ENCODE results near the gene PDZD2.

Gene PDZD2

GRCh38 chr5:32042551-32042961, 403.6 kb downstream of the PDZD2 start:
- DNase-seq (ENCODE audit: low read depth) = no peak

GRCh38 chr5:32043105-32043504, 404.2 kb downstream of the PDZD2 start:
- no peak for DNase-seq (ENCODE audit: low read depth)

- DNase-seq (ENCODE audit: low read depth) = no peak
Measured at GRCh38 chr5:32044434-32044833, 405.5 kb downstream of the PDZD2 start.

GRCh38 chr5:32044939-32045338, 406.0 kb downstream of the PDZD2 start:
- DNase-seq (ENCODE audit: low read depth) = no peak

GRCh38 chr5:32047056-32047455, 408.1 kb downstream of the PDZD2 start:
- no peak for DNase-seq (ENCODE audit: low read depth)

GRCh38 chr5:32051796-32052195, 412.9 kb downstream of the PDZD2 start:
- DNase-seq (ENCODE audit: low read depth) = no peak

GRCh38 chr5:32055891-32056866, 417.2 kb downstream of the PDZD2 start:
- DNase-seq (ENCODE audit: low read depth) = no peak

- no peak for DNase-seq (ENCODE audit: low read depth)
Measured at GRCh38 chr5:32057187-32058096, 418.5 kb downstream of the PDZD2 start.

GRCh38 chr5:32058101-32058500, 419.2 kb downstream of the PDZD2 start:
- no peak for DNase-seq (ENCODE audit: low read depth)

GRCh38 chr5:32058997-32059396, 420.1 kb downstream of the PDZD2 start:
- no peak for DNase-seq (ENCODE audit: low read depth)

GRCh38 chr5:32059761-32060530, 421.0 kb downstream of the PDZD2 start:
- DNase-seq (ENCODE audit: low read depth) = no peak

GRCh38 chr5:32061236-32061635, 422.3 kb downstream of the PDZD2 start:
- DNase-seq (ENCODE audit: low read depth) = no peak

- DNase-seq (ENCODE audit: low read depth) = no peak
Measured at GRCh38 chr5:32066448-32066847, 427.5 kb downstream of the PDZD2 start.

- DNase-seq (ENCODE audit: low read depth) = no peak
Measured at GRCh38 chr5:32067774-32068470, 429.0 kb downstream of the PDZD2 start.

- DNase-seq (ENCODE audit: low read depth) = no peak
Measured at GRCh38 chr5:32068561-32068960, 429.6 kb downstream of the PDZD2 start.

- DNase-seq (ENCODE audit: low read depth) = no peak
Measured at GRCh38 chr5:32069396-32069795, 430.5 kb downstream of the PDZD2 start.

- DNase-seq (ENCODE audit: low read depth) = no peak
Measured at GRCh38 chr5:32071351-32071944, 432.5 kb downstream of the PDZD2 start.

- no peak for DNase-seq (ENCODE audit: low read depth)
Measured at GRCh38 chr5:32072054-32072453, 433.1 kb downstream of the PDZD2 start.

- DNase-seq (ENCODE audit: low read depth) = no peak
Measured at GRCh38 chr5:32074401-32074800, 435.5 kb downstream of the PDZD2 start.

GRCh38 chr5:32076699-32077695, 438.1 kb downstream of the PDZD2 start:
- no peak for DNase-seq (ENCODE audit: low read depth)

Data from T-helper 22 cell (primary cell).